Erythroblast (primary cell): ENCODE results near the gene SENP3.

Experiments
- GATA1 ChIP-seq: IDR thresholded peaks from 2 replicates; pipeline ENCODE4 v1.6.1; 2011; ENCODE audit warnings: low read depth, mild to moderate bottlenecking, control low read depth, low read length, moderate library complexity
- POLR2A ChIP-seq: IDR thresholded peaks from 2 replicates; pipeline ENCODE4 v1.6.1; 2011; ENCODE audit warnings: mild to moderate bottlenecking, low read length

- TF ChIP-seq POLR2A (peak; percentile 99), GATA1 (no peak)
Measured at GRCh38 chr17:7572588-7573323, 11.0 kb downstream of the SENP3 start.
